HEK293 (cell line): ENCODE measurements around the gene FFAR2.

Experiments used
- CTCF ChIP-seq: fragments of 450-650 bp; formaldehyde crosslinking; IDR thresholded peaks from 2 replicates; pipeline ENCODE4 v1.5.1; 2016; ENCODE audit warnings: missing biosample characterization, missing genetic modification characterization
- ZEB2 ChIP-seq: fragments of 450-650 bp; formaldehyde crosslinking; IDR thresholded peaks from 2 replicates; pipeline ENCODE4 v1.5.1; 2016; ENCODE audit warnings: missing biosample characterization, missing genetic modification characterization
- ZNF138 ChIP-seq: fragments of 450-650 bp; formaldehyde crosslinking; IDR thresholded peaks from 2 replicates; pipeline ENCODE4 v1.5.1; 2016; ENCODE audit warnings: missing biosample characterization, missing genetic modification characterization, borderline replicate concordance
- ZNF2 ChIP-seq: fragments of 450-650 bp; formaldehyde crosslinking; IDR thresholded peaks from 2 replicates; pipeline ENCODE4 v1.5.1; 2016; ENCODE audit warnings: missing biosample characterization, missing genetic modification characterization
- ZNF426 ChIP-seq: fragments of 450-650 bp; formaldehyde crosslinking; IDR thresholded peaks from 2 replicates; pipeline ENCODE4 v1.5.1; 2017; ENCODE audit warnings: missing biosample characterization, missing genetic modification characterization, mild to moderate bottlenecking, inconsistent platforms, moderate library complexity
- ZNF433 ChIP-seq: fragments of 450-650 bp; formaldehyde crosslinking; IDR thresholded peaks from 2 replicates; pipeline ENCODE4 v1.5.1; 2016; ENCODE audit warnings: missing biosample characterization, missing genetic modification characterization, low read depth
- ZNF830 ChIP-seq: fragments of 450-650 bp; IDR thresholded peaks from 2 replicates; pipeline ENCODE4 v1.5.0; 2018; ENCODE audit warnings: missing biosample characterization, missing genetic modification characterization, low read depth, mild to moderate bottlenecking, moderate library complexity

- TF ChIP-seq ZNF830 (tag by site-specific recombination) (no peak), ZEB2 (tag by site-specific recombination) (no peak), ZNF426 (no peak), CTCF (tag by site-specific recombination) (no peak), ZNF2 (tag by site-specific recombination) (no peak), ZNF138 (tag by site-specific recombination) (no peak), ZNF433 (tag by site-specific recombination) (no peak)
These were observed 10.6 kb upstream of the FFAR2 start for GRCh38 chr19:35437406-35437951.
